Esophagus (tissue), 2 donors: ENCODE data around the gene TMC1. TPM values are rescaled to one million over a fixed set of nuclear protein-coding genes. Genes with fewer than 3 reads are reported as not detected.

Experiments used
- H3K27ac ChIP-seq, 2 donors: one replicate each; pipeline ENCODE4 v1.5.1; 2013; ENCODE audit warnings: low read depth in 2 of 2, mild to moderate bottlenecking in 2 of 2, inconsistent platforms in 1 of 2, low read length in 1 of 2, moderate library complexity in 1 of 2
- H3K27me3 ChIP-seq, 2 donors: one replicate each; pipeline ENCODE4 v1.6.1; 2013; ENCODE audit warnings: low read length in 2 of 2, control low read depth in 1 of 2, mild to moderate bottlenecking in 1 of 2; ENCODE audit not compliant: insufficient read depth in 2 of 2, control insufficient read depth in 1 of 2
- H3K36me3 ChIP-seq, 2 donors: one replicate each; pipeline ENCODE4 v1.6.1; 2013; ENCODE audit warnings: low read length in 1 of 2; ENCODE audit not compliant: control insufficient read depth in 2 of 2, insufficient read depth in 2 of 2
- H3K4me1 ChIP-seq, 2 donors: one replicate each; pipeline ENCODE4 v1.6.1; 2013; ENCODE audit warnings: low read length in 1 of 2; ENCODE audit not compliant: control insufficient read depth in 2 of 2, insufficient read depth in 2 of 2
- H3K4me3 ChIP-seq, 2 donors: one replicate each; pipeline ENCODE4 v1.5.1; 2013; ENCODE audit warnings: low read length in 2 of 2, mild to moderate bottlenecking in 2 of 2, low read depth in 1 of 2, moderate library complexity in 1 of 2
- H3K9me3 ChIP-seq, 2 donors: one replicate each; pipeline ENCODE4 v1.6.1; 2013; ENCODE audit warnings: mild to moderate bottlenecking in 2 of 2, low read depth in 1 of 2, low read length in 1 of 2, moderate library complexity in 1 of 2; ENCODE audit not compliant: control insufficient read depth in 2 of 2, insufficient read depth in 1 of 2
- WGBS, 2 donors: extraction: QIAGEN DNeasy Blood & Tissue Kit; methylation state at CpG; one replicate each; pipeline ENCODE4 v1.1.7; 2013; 5-methylcytosine and 5-hydroxymethylcytosine counted together
- polyA plus RNA-seq, 2 donors: library from polyadenylated mRNA; stranded (reverse); fragments of 200-250 nt; gene quantifications; one replicate each; pipeline ENCODE4 v1.2.3, GENCODE V29; 2013
- donor health status: healthy with polysubstance abuse.
- donor health status: Bipolar disorder and iron deficiency.

TMC1 gene
- polyA plus RNA-seq, 2 donors = 6.1 to 10.3 TPM

- no peaks in the 10 kb centered on the region for H3K27me3 ChIP-seq
- no peak overlapping the region for H3K4me3 ChIP-seq
- H3K27ac ChIP-seq = no peak overlapping the region
- no peaks in the 10 kb centered on the region for H3K36me3 ChIP-seq
- no peaks in the 10 kb centered on the region for H3K9me3 ChIP-seq
- WGBS, 2 donors = 85% methylated on average over 2 of the region's 2 CpGs
- no peaks in the 10 kb centered on the region for H3K4me1 ChIP-seq
Measured at GRCh38 chr9:72650206-72650605, 128.8 kb downstream of the TMC1 start.

DNA sequence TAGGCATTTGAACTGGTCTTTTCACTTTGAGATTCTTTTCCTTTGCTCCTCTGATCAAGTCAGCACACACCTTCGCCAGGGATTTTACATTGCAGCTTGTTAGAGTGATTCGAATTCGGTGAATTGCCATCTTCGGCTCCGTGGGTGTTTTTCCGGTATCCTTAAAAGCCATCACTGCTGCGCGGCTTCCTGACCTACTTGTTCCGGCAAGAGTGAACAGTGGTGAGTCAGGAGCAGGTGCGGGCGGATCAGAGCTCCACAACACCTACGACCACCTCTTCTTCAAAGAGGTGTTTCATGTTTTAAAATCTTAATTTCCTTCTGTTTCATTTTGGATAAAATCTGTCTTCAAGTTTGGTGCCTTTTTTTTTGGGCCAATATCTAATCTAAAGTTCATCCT, 134.6 kb downstream of the TMC1 start:
- Histone ChIP-seq H3K9me3 (no peaks in the 10 kb centered on the region), H3K27ac (no peak overlapping the region), H3K36me3 (no peaks in the 10 kb centered on the region), H3K27me3 (no peaks in the 10 kb centered on the region), H3K4me3 (no peak overlapping the region), H3K4me1 (no peaks in the 10 kb centered on the region)
- 80 to 89% methylated on average over 12 of the region's 12 CpGs for WGBS, 2 donors

- Histone ChIP-seq H3K9me3 (no peaks in the 10 kb centered on the region), H3K27ac (no peak overlapping the region), H3K27me3 (no peaks in the 10 kb centered on the region), H3K36me3 (no peaks in the 10 kb centered on the region), H3K4me3 (no peak overlapping the region), H3K4me1 (no peaks in the 10 kb centered on the region)
- 80 to 86% methylated on average over 2 of the region's 2 CpGs for WGBS, 2 donors
Measured at GRCh38 chr9:72657023-72657422, 135.6 kb downstream of the TMC1 start.

GRCh38 chr9:72658703-72659102, 137.3 kb downstream of the TMC1 start:
- WGBS, 2 donors = 42 to 58% methylated on average over 2 of the region's 2 CpGs
- no peaks in the 10 kb centered on the region for H3K4me1 ChIP-seq
- H3K9me3 ChIP-seq = no peaks in the 10 kb centered on the region
- no peak overlapping the region for H3K4me3 ChIP-seq
- H3K27ac ChIP-seq = no peak overlapping the region
- H3K36me3 ChIP-seq = no peaks in the 10 kb centered on the region
- no peaks in the 10 kb centered on the region for H3K27me3 ChIP-seq

DNA sequence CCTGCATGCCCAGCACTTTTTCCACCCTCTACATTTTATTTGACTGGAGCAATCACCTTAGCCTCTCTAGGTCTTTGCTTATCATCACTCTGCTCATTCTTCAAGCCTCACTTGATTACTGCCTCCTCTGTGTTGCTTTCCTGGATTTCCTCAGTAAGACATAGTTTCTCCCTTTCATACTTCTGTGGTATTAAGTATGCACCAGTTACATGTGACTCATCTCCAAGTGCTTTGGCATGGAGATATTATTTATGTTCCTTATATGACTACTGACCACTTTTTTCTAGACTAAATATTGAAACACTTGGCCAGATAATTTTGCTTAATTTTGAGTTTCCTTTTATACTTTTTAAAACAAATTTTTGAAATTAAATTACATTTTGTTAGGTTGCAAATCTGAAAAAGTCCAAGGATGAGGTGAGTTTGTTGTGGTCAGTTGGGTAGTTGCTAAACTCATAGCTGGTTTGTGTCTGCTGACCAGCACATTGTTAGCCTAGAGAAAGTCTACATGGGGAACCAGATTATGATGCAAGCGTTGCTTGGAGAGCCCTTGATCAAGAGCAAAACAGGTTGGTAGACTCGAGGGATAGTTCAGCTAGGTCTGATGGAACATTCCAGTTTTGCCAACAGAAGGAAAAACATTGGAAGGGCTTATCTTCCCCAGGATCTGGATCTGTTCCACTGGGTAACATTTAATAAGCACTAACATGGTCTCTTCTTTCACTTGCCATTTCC, 140.2 kb downstream of the TMC1 start:
- no peaks in the 10 kb centered on the region for H3K4me1 ChIP-seq
- H3K4me3 ChIP-seq = no peak overlapping the region
- WGBS, 2 donors = 71 to 85% methylated on average over 2 of the region's 2 CpGs
- H3K27ac ChIP-seq = no peak overlapping the region
- H3K9me3 ChIP-seq = peaks cover 0 to 2% of the 10 kb centered on the region in 2 donors
- no peaks in the 10 kb centered on the region for H3K27me3 ChIP-seq
- H3K36me3 ChIP-seq = no peaks in the 10 kb centered on the region

DNA sequence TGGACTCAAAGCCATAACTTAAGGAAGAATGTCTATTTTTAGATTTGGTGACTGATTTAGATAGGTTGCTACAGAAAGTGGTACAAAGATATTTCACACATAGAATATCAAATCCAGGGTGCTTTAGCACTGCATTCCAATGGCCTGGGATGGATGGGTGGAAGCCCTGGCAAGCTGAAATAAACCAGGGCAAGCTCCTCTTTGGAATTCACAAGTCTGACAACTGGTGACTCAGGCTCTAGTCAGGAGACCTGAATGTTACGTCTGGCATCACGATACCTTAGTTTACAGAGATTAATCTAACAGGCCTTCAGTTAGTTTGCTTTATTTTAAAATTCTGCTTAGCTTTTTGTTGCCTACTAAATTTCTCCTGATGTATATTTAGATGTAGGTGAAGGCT, 144.0 kb downstream of the TMC1 start:
- Histone ChIP-seq H3K27ac (no peak overlapping the region), H3K9me3 (peaks cover 0 to 2% of the 10 kb centered on the region in 2 donors), H3K4me1 (no peaks in the 10 kb centered on the region), H3K4me3 (no peak overlapping the region), H3K27me3 (no peaks in the 10 kb centered on the region), H3K36me3 (no peaks in the 10 kb centered on the region)
- WGBS, 2 donors = 53 to 76% methylated on average over 2 of the region's 2 CpGs

DNA sequence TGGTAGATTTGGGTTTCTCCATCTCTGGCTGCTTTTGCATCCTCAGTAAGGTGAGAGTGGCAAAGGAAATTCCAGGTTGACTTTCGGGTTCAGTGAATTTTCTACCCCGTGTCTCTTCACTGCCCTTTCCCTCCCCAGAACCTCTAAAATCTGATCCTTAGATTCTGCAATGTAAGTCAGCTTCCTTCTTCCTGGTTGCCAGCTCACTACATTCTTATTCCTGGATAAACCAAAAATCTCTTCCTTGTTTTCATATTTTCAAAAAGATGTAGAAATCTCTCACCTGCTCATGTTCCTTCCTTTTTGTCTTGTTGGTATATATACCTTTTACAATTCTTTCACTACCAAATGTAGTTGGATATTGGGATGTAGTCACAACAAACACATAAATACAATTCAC, 145.8 kb downstream of the TMC1 start:
- no peaks in the 10 kb centered on the region for H3K27me3 ChIP-seq
- H3K36me3 ChIP-seq = no peaks in the 10 kb centered on the region
- H3K4me1 ChIP-seq = no peaks in the 10 kb centered on the region
- WGBS, 2 donors = 73 to 82% methylated on average over 2 of the region's 2 CpGs
- no peak overlapping the region for H3K4me3 ChIP-seq
- H3K9me3 ChIP-seq = peaks cover 0 to 2% of the 10 kb centered on the region in 2 donors
- H3K27ac ChIP-seq = no peak overlapping the region

GRCh38 chr9:72674961-72675360, 153.6 kb downstream of the TMC1 start:
- no peaks in the 10 kb centered on the region for H3K9me3 ChIP-seq
- no peak overlapping the region for H3K27ac ChIP-seq
- no peaks in the 10 kb centered on the region for H3K36me3 ChIP-seq
- no peaks in the 10 kb centered on the region for H3K27me3 ChIP-seq
- H3K4me1 ChIP-seq = no peaks in the 10 kb centered on the region
- 91 to 95% methylated on average over 2 of the region's 2 CpGs for WGBS, 2 donors
- no peak overlapping the region for H3K4me3 ChIP-seq

GRCh38 chr9:72675586-72675985, 154.2 kb downstream of the TMC1 start:
- H3K4me3 ChIP-seq = no peak overlapping the region
- 35 to 36% methylated on average over 1 of the region's 1 CpG for WGBS, 2 donors
- H3K27me3 ChIP-seq = no peaks in the 10 kb centered on the region
- no peaks in the 10 kb centered on the region for H3K36me3 ChIP-seq
- H3K4me1 ChIP-seq = no peaks in the 10 kb centered on the region
- H3K27ac ChIP-seq = no peak overlapping the region
- no peaks in the 10 kb centered on the region for H3K9me3 ChIP-seq

GRCh38 chr9:72680593-72681282, 159.3 kb downstream of the TMC1 start:
- Histone ChIP-seq H3K4me1 (no peaks in the 10 kb centered on the region), H3K36me3 (no peaks in the 10 kb centered on the region), H3K9me3 (no peaks in the 10 kb centered on the region), H3K4me3 (no peak overlapping the region), H3K27me3 (no peaks in the 10 kb centered on the region), H3K27ac (no peak overlapping the region)
- WGBS, 2 donors = 38 to 42% methylated on average over 2 of the region's 2 CpGs
